Gastroesophageal sphincter (tissue), 4 donors: ENCODE measurements around the gene SRSF8. TPM values are rescaled to one million over a fixed set of nuclear protein-coding genes. Genes with fewer than 3 reads are reported as not detected.

Experiments used
- ATAC-seq: fragments of 150-250 bp; one replicate; pipeline ENCODE4 v1.9.1; 2016; ENCODE audit warnings: mild to moderate bottlenecking, moderate library complexity
- H3K27ac ChIP-seq, 4 donors: fragments of 200-600 bp; sonication (generic) in 3 of 4; 1 replicate in 3 of 4; 2 replicates in 1 of 4; pipeline ENCODE4 v1.5.1; 2016 to 2019
- H3K27me3 ChIP-seq: fragments of 200-600 bp; sonication (generic); one replicate; pipeline ENCODE4 v1.5.1; 2019
- H3K36me3 ChIP-seq, 2 donors: fragments of 200-600 bp; sonication (generic); one replicate each; pipeline ENCODE4 v1.5.1; 2019; ENCODE audit warnings: control low read depth in 1 of 2
- H3K4me1 ChIP-seq, 3 donors: fragments of 200-600 bp; sonication (generic); 1 replicate in 2 of 3; 2 replicates in 1 of 3; pipeline ENCODE4 v1.5.1; 2016 to 2019; ENCODE audit warnings: control low read depth in 2 of 3
- H3K4me3 ChIP-seq, 2 donors: fragments of 200-600 bp; sonication (generic); one replicate each; pipeline ENCODE4 v1.5.1; 2019; ENCODE audit warnings: mild to moderate bottlenecking in 1 of 2, moderate library complexity in 1 of 2
- H3K9me3 ChIP-seq, 3 donors: fragments of 200-600 bp; sonication (generic); one replicate each; pipeline ENCODE4 v1.5.1; 2017 to 2019; ENCODE audit warnings: control low read depth in 2 of 3
- CTCF ChIP-seq, 4 experiments: fragments of 200-600 bp in 2 of 4; fragments of 450-650 bp in 2 of 4; sonication (generic) in 1 of 4; IDR thresholded peaks; one replicate each; pipeline ENCODE4 v1.5.1; 2017 to 2019; ENCODE audit warnings: antibody characterized with exemption in 4 of 4, mild to moderate bottlenecking in 2 of 4, moderate library complexity in 2 of 4
- EP300 ChIP-seq: sonication (generic); formaldehyde crosslinking; IDR thresholded peaks from one replicate; pipeline ENCODE4 v1.6.1; 2017; ENCODE audit warnings: antibody characterized with exemption, mild to moderate bottlenecking
- POLR2A ChIP-seq, 2 donors: fragments of 450-650 bp; IDR thresholded peaks; one replicate each; pipeline ENCODE4 v1.6.1; 2017; ENCODE audit warnings: antibody characterized with exemption in 2 of 2, mild to moderate bottlenecking in 2 of 2, moderate library complexity in 1 of 2
- POLR2AphosphoS5 ChIP-seq: sonication (generic); formaldehyde crosslinking; IDR thresholded peaks from one replicate; pipeline ENCODE4 v1.6.1; 2017; ENCODE audit warnings: antibody characterized with exemption
- WGBS, 2 donors: methylation state at CpG; one replicate each; pipeline ENCODE4 v1.1.5; 2018; ENCODE audit warnings: low coverage in 1 of 2; 5-methylcytosine and 5-hydroxymethylcytosine counted together
- total RNA-seq, 4 donors: library from RNA; depleted of rRNA; stranded (reverse); fragments of >200 nt; gene quantifications; one replicate each; pipeline ENCODE4 v1.1.0, GENCODE V29; 2016

SRSF8 gene
- total RNA-seq, 4 donors from 2014 or later = 28.6 to 34.9 (median 33.0) TPM

- H3K27ac ChIP-seq = no peak overlapping the region
- peaks cover 0 to 45% (median 9%) of the 10 kb centered on the region in 3 donors for H3K4me1 ChIP-seq
Observed at GRCh38 chr11:95070471-95070870, 3.8 kb downstream of the SRSF8 start.

GRCh38 chr11:95072948-95073347 is 6.2 kb downstream of the SRSF8 start:
- Histone ChIP-seq H3K9me3 (no peaks in the 10 kb centered on the region), H3K36me3 (no peaks in the 10 kb centered on the region), H3K4me3 (no peak overlapping the region), H3K27me3 (no peaks in the 10 kb centered on the region), H3K4me1 (peaks cover 0 to 51% (median 21%) of the 10 kb centered on the region in 3 donors), H3K27ac (no peak overlapping the region)
- TF ChIP-seq EP300 (no peak), POLR2AphosphoS5 (no peak), CTCF (IDR thresholded peaks at IDR 0.05) (no peak), POLR2A (IDR thresholded peaks at IDR 0.05) (no peak)
- ATAC-seq = no peak

More at GRCh38 chr11:95070471-95070870, 3.8 kb downstream of the SRSF8 start:
- H3K27me3 ChIP-seq = no peaks in the 10 kb centered on the region
- no peak overlapping the region for H3K4me3 ChIP-seq
- H3K36me3 ChIP-seq = no peaks in the 10 kb centered on the region
- WGBS, 2 donors = 89 to 100% methylated on average over 1 of the region's 1 CpG
- ATAC-seq = no peak
- H3K9me3 ChIP-seq = no peaks in the 10 kb centered on the region
- no peak for TF ChIP-seq CTCF (IDR thresholded peaks at IDR 0.05)
- TF ChIP-seq POLR2AphosphoS5 = no peak
- no peak for TF ChIP-seq EP300

- Histone ChIP-seq H3K27ac (peak overlapping the region in 1 of 4 donors; percentile 18), H3K27me3 (no peaks in the 10 kb centered on the region), H3K36me3 (no peaks in the 10 kb centered on the region), H3K9me3 (no peaks in the 10 kb centered on the region), H3K4me3 (no peak overlapping the region), H3K4me1 (peaks cover 0 to 40% (median 18%) of the 10 kb centered on the region in 3 donors)
- peak; percentile 10 for ATAC-seq
- TF ChIP-seq POLR2A (IDR thresholded peaks at IDR 0.05) (no peak), CTCF (IDR thresholded peaks at IDR 0.05) (no peak), EP300 (no peak), POLR2AphosphoS5 (no peak)
- 34 to 60% methylated on average over 6 to 7 of the region's 8 CpGs for WGBS, 2 donors
Observed at GRCh38 chr11:95074792-95075563, 8.3 kb downstream of the SRSF8 start.

- H3K4me1 ChIP-seq = peaks cover 0 to 32% (median 18%) of the 10 kb centered on the region in 3 donors
- ATAC-seq = peak; percentile 65
Observed at GRCh38 chr11:95076416-95076815, 9.7 kb downstream of the SRSF8 start.

GRCh38 chr11:95076981-95077380 is 10.3 kb downstream of the SRSF8 start:
- H3K9me3 ChIP-seq = no peaks in the 10 kb centered on the region
- H3K27ac ChIP-seq = no peak overlapping the region
- no peaks in the 10 kb centered on the region for H3K27me3 ChIP-seq
- H3K36me3 ChIP-seq = no peaks in the 10 kb centered on the region
- ATAC-seq = no peak
- peaks cover 0 to 33% (median 18%) of the 10 kb centered on the region in 3 donors for H3K4me1 ChIP-seq
- TF ChIP-seq CTCF (IDR thresholded peaks at IDR 0.05) = no peak
- no peak for TF ChIP-seq POLR2AphosphoS5
- no peak for TF ChIP-seq POLR2A (IDR thresholded peaks at IDR 0.05)
- no peak for TF ChIP-seq EP300
- H3K4me3 ChIP-seq = no peak overlapping the region

More at GRCh38 chr11:95076416-95076815, 9.7 kb downstream of the SRSF8 start:
- Histone ChIP-seq H3K4me3 (no peak overlapping the region), H3K36me3 (no peaks in the 10 kb centered on the region), H3K27me3 (no peaks in the 10 kb centered on the region), H3K9me3 (no peaks in the 10 kb centered on the region), H3K27ac (peak overlapping the region in 2 of 4 donors; percentile 30 to 47)
- WGBS, 2 donors = 0 to 13% methylated on average over 1 of the region's 1 CpG
- no peak for TF ChIP-seq EP300
- peak; percentile 89 for TF ChIP-seq POLR2AphosphoS5
